GM12873 (cell line): ENCODE measurements around the gene SMARCAD1.

Source experiments
- CTCF ChIP-seq: IDR thresholded peaks from 2 replicates; pipeline ENCODE4 v1.5.1; 2012; ENCODE audit warnings: low read depth, mild to moderate bottlenecking, moderate library complexity, low read length, control low read depth; ENCODE audit not compliant: insufficient read depth; ENCODE audit errors: missing control alignments

SMARCAD1 gene

GRCh38 chr4:94228493-94229216, 21.0 kb downstream of the SMARCAD1 start:
- no peak for TF ChIP-seq CTCF

GRCh38 chr4:94232519-94232918, 24.9 kb downstream of the SMARCAD1 start:
- TF ChIP-seq CTCF, result no peak

- no peak for TF ChIP-seq CTCF
These were observed 28.2 kb downstream of the SMARCAD1 start for GRCh38 chr4:94235825-94236224.

- no peak for TF ChIP-seq CTCF
These were observed 29.6 kb downstream of the SMARCAD1 start for GRCh38 chr4:94237271-94237670.

- TF ChIP-seq CTCF, result no peak
These were observed 30.5 kb downstream of the SMARCAD1 start for GRCh38 chr4:94238160-94238559.

GRCh38 chr4:94240384-94240783, 32.7 kb downstream of the SMARCAD1 start:
- no peak for TF ChIP-seq CTCF

GRCh38 chr4:94244087-94244828, 36.6 kb downstream of the SMARCAD1 start:
- TF ChIP-seq CTCF, result no peak
